B cell (primary cell): ENCODE results near the gene REL. TPM values are rescaled to one million over a fixed set of nuclear protein-coding genes. Genes with fewer than 3 reads are reported as not detected.

Source experiments
- ATAC-seq: fragments of 200-7000 bp; cut with Tn5 transposase; one replicate; pipeline ENCODE4 v1.10.0; 2021; ENCODE audit warnings: low read depth, mild to moderate bottlenecking, moderate number of reproducible peaks, moderate library complexity
- CTCF ChIA-PET: fragments of 350-600 bp; sonication (Branson Sonifier 250); formaldehyde crosslinking; loops from one replicate; lab custom pipeline; 2021; ENCODE audit warnings: antibody characterized with exemption, inconsistent platforms; lab: Charles Lee
- POLR2A ChIA-PET: fragments of 350-600 bp; sonication (Branson Sonifier 250); formaldehyde crosslinking; loops from one replicate; lab custom pipeline; 2021; ENCODE audit warnings: antibody characterized with exemption; lab: Charles Lee
- DNase-seq: peaks from one replicate; pipeline ENCODE4 v3.0.0; 2013
- H2AFZ ChIP-seq: 2 replicates; pipeline ENCODE4 v1.6.1; 2012; ENCODE audit warnings: mild to moderate bottlenecking, low read depth, low read length; ENCODE audit not compliant: insufficient read depth, poor library complexity, severe bottlenecking
- H3K27ac ChIP-seq, 2 donors: 1 replicate in 1 of 2; 2 replicates in 1 of 2; pipeline ENCODE4 v1.5.1; 2012 to 2013; ENCODE audit warnings: low read length in 2 of 2, mild to moderate bottlenecking in 2 of 2, moderate library complexity in 1 of 2
- H3K27me3 ChIP-seq, 4 experiments: fragments of 200-600 bp in 1 of 4; sonication (generic) in 1 of 4; replicated peaks in 1 of 4; 1 replicate in 2 of 4; 2 replicates in 2 of 4; pipeline versions ENCODE4 v1.6.1 to v1.7.0; 2013 to 2016; ENCODE audit warnings: low read length in 3 of 4, mild to moderate bottlenecking in 2 of 4, mixed read lengths in 1 of 4, moderate library complexity in 1 of 4; ENCODE audit not compliant: insufficient read depth in 4 of 4, control insufficient read depth in 3 of 4; ENCODE audit errors: control extremely low read depth in 1 of 4
- H3K36me3 ChIP-seq, 2 experiments: replicated peaks in 1 of 2; 1 replicate in 1 of 2; 2 replicates in 1 of 2; pipeline versions ENCODE4 v1.6.1 to v1.7.1; 2013; ENCODE audit warnings: low read length in 1 of 2; ENCODE audit not compliant: insufficient read depth in 2 of 2, control insufficient read depth in 1 of 2; ENCODE audit errors: control extremely low read depth in 1 of 2, extremely low read depth in 1 of 2
- H3K4me1 ChIP-seq, 2 donors: fragments of 200-600 bp in 1 of 2; sonication (generic) in 1 of 2; 1 replicate in 1 of 2; 2 replicates in 1 of 2; pipeline versions ENCODE4 v1.5.1 to v1.6.1; 2013 to 2017; ENCODE audit warnings: low read length in 2 of 2; ENCODE audit not compliant: control insufficient read depth in 2 of 2, insufficient read depth in 2 of 2
- H3K4me2 ChIP-seq: replicated peaks from 2 replicates; pipeline ENCODE3; 2012; ENCODE audit warnings: mild to moderate bottlenecking, low read depth, low read length; ENCODE audit not compliant: poor library complexity, severe bottlenecking
- H3K4me3 ChIP-seq, 5 experiments: fragments of 200-600 bp in 1 of 5; sonication (generic) in 1 of 5; 1 replicate in 3 of 5; 2 replicates in 2 of 5; pipeline versions ENCODE4 v1.5.1 to v1.7.0; 2011 to 2016; ENCODE audit warnings: low read length in 4 of 5, mild to moderate bottlenecking in 4 of 5, low read depth in 2 of 5, control low read depth in 1 of 5, moderate library complexity in 1 of 5; ENCODE audit not compliant: insufficient read depth in 1 of 5; ENCODE audit errors: control extremely low read depth in 1 of 5, extremely low read depth in 1 of 5
- H3K79me2 ChIP-seq: fragments of 200-600 bp; sonication (generic); one replicate; pipeline ENCODE4 v1.6.0; 2016; ENCODE audit warnings: low read length; ENCODE audit not compliant: control insufficient read depth, insufficient read depth
- H3K9ac ChIP-seq: fragments of 200-600 bp; sonication (generic); 2 replicates; pipeline ENCODE4 v1.6.1; 2017; ENCODE audit warnings: mild to moderate bottlenecking, low read length, moderate library complexity
- H3K9me3 ChIP-seq, 3 donors: one replicate each; pipeline versions ENCODE4 v1.6.1 to v1.7.1; 2013; ENCODE audit warnings: low read length in 2 of 3; ENCODE audit not compliant: control insufficient read depth in 2 of 3, insufficient read depth in 1 of 3; ENCODE audit errors: control extremely low read depth in 1 of 3
- H4K20me1 ChIP-seq: 2 replicates; pipeline ENCODE4 v1.6.0; 2012; ENCODE audit warnings: mild to moderate bottlenecking, low read length; ENCODE audit not compliant: insufficient read depth, control insufficient read depth, poor library complexity, severe bottlenecking
- H3K27ac Mint-ChIP-seq: one replicate; pipeline ENCODE4 v1.8.0; 2021; ENCODE audit warnings: mixed read lengths
- H3K27me3 Mint-ChIP-seq: one replicate; pipeline ENCODE4 v1.8.0; 2021; ENCODE audit warnings: mixed read lengths
- H3K4me1 Mint-ChIP-seq: one replicate; pipeline ENCODE4 v1.8.0; 2021; ENCODE audit warnings: mixed read lengths
- H3K4me3 Mint-ChIP-seq: one replicate; pipeline ENCODE4 v1.8.0; 2021; ENCODE audit warnings: mixed read lengths
- H3K9me3 Mint-ChIP-seq: one replicate; pipeline ENCODE4 v1.8.0; 2022; ENCODE audit warnings: mixed read lengths; ENCODE audit not compliant: insufficient read depth
- CTCF ChIP-seq: fragments of 200-600 bp; IDR thresholded peaks from one replicate; pipeline ENCODE4 v1.8.0; 2022; ENCODE audit warnings: antibody characterized with exemption, mild to moderate bottlenecking
- EZH2 ChIP-seq: IDR thresholded peaks from 2 replicates; pipeline ENCODE4 v1.6.1; 2012; ENCODE audit warnings: borderline replicate concordance, low read depth, mild to moderate bottlenecking, moderate library complexity, low read length; ENCODE audit not compliant: insufficient read depth, poor library complexity, severe bottlenecking
- WGBS: methylation state at CpG from one replicate; pipeline ENCODE4 v1.1.5; 2013; ENCODE audit warnings: missing lambda C conversion rate; ENCODE audit not compliant: insufficient coverage; 5-methylcytosine and 5-hydroxymethylcytosine counted together
- intact Hi-C: fragments of 100-400 bp; cut with micrococcal nuclease; formaldehyde crosslinking; loops from one replicate; pipeline ENCODE4 v1.10.0; 2022
- polyA plus RNA-seq: library from polyadenylated mRNA; depleted of rRNA; stranded (reverse); fragments of >200 nt; gene quantifications from 2 replicates; pipeline ENCODE4 v1.2.3, GENCODE V29; 2012
- total RNA-seq, 2 donors: library from RNA; stranded (reverse); fragments of 120-200 nt in 1 of 2; gene quantifications; 1 replicate in 1 of 2; 2 replicates in 1 of 2; pipeline versions ENCODE4 v1.2.3 to v1.2.4, GENCODE V29; 2013 to 2022

REL gene
- total and polyA plus RNA-seq, 2 donors (not counting 1 experiment from before 2014, with no cell fraction given), result 27.9 to 283 TPM

GRCh38 chr2:60936757-60937156 lies 55.4 kb downstream of the REL start:
- POLR2A ChIA-PET, result interaction anchor here (1.4 kb wide), 1 partner anchor 56 kb away, joined by 4 read pairs; no protein-coding TSS in a partner anchor
- peaks cover 5% of the 10 kb centered on the region for H4K20me1 ChIP-seq
- H3K9me3 Mint-ChIP-seq, result peaks cover 5% of the 10 kb centered on the region

GRCh38 chr2:60938301-60938700 lies 56.9 kb downstream of the REL start:
- POLR2A ChIA-PET, result no interaction called here
- Histone ChIP-seq H3K4me2 (no peak overlapping the region), H3K27ac (no peak overlapping the region), H3K4me3 (no peak overlapping the region), H3K79me2 (peaks cover 13% of the 10 kb centered on the region), H4K20me1 (peaks cover 5% of the 10 kb centered on the region), H3K9me3 (no peaks in the 10 kb centered on the region), H3K9ac (no peak overlapping the region), H3K27me3 (no peaks in the 10 kb centered on the region), H3K4me1 (peaks cover 0 to under 1% of the 10 kb centered on the region in 2 donors), H3K36me3 (peaks cover 14 to 31% of the 10 kb centered on the region in 2 experiments), H2AFZ (no peak overlapping the region)
- no peak for TF ChIP-seq CTCF
- TF ChIP-seq EZH2, result no peak
- Mint-ChIP-seq H3K27ac (peak overlapping the region; percentile 56), H3K4me3 (no peak overlapping the region), H3K4me1 (peaks cover 42% of the 10 kb centered on the region), H3K9me3 (no peaks in the 10 kb centered on the region), H3K27me3 (no peaks in the 10 kb centered on the region)
- ATAC-seq (no peak), DNase-seq (no peak)
- intact Hi-C loops, result no loop called here
- CTCF ChIA-PET, result no interaction called here
- WGBS, result 95% methylated on average over 6 of the region's 7 CpGs

More at GRCh38 chr2:60936757-60937156, 55.4 kb downstream of the REL start:
- Histone ChIP-seq H3K36me3 (peaks cover 21 to 44% of the 10 kb centered on the region in 2 experiments), H3K4me2 (no peak overlapping the region), H3K27ac (peak overlapping the region in 1 of 2 donors; percentile 11), H3K9ac (no peak overlapping the region), H3K9me3 (peaks cover 2 to 5% (median 3%) of the 10 kb centered on the region in 3 donors), H3K4me1 (peaks cover 2 to 7% of the 10 kb centered on the region in 2 donors), H3K27me3 (no peaks in the 10 kb centered on the region), H2AFZ (no peak overlapping the region), H3K4me3 (no peak overlapping the region), H3K79me2 (peaks cover 17% of the 10 kb centered on the region)
- Mint-ChIP-seq H3K4me1 (peaks cover 53% of the 10 kb centered on the region), H3K27ac (peak overlapping the region; percentile 67), H3K4me3 (no peak overlapping the region), H3K27me3 (no peaks in the 10 kb centered on the region)
- intact Hi-C loops, result no loop called here
- CTCF ChIA-PET, result interaction anchor here (1.3 to 1.6 kb wide), 2 partner anchors 59 to 62 kb away, joined by 4 to 5 read pairs; no protein-coding TSS in a partner anchor
- ATAC-seq (no peak), DNase-seq (no peak)
- TF ChIP-seq CTCF, result no peak
- TF ChIP-seq EZH2, result no peak
- WGBS, result 97% methylated on average over 5 of the region's 5 CpGs
